Adrenal gland (tissue), 12 donors: ENCODE measurements around the gene PDCD4. TPM values are rescaled to one million over a fixed set of nuclear protein-coding genes. Genes with fewer than 3 reads are reported as not detected.

Source experiments
- DNase-seq, 7 donors: peaks; one replicate each; pipeline ENCODE4 v3.0.0-alpha.2; 2019 to 2020
- H3K27ac ChIP-seq, 5 donors: fragments of 200-600 bp; sonication (generic) in 4 of 5; 1 replicate in 3 of 5; 2 replicates in 2 of 5; pipeline versions ENCODE4 v1.5.1 to v1.8.0; 2016 to 2020; ENCODE audit warnings: mild to moderate bottlenecking in 1 of 5
- H3K27me3 ChIP-seq: fragments of 200-600 bp; 2 replicates; pipeline ENCODE4 v1.8.0; 2021
- H3K36me3 ChIP-seq, 2 donors: fragments of 200-600 bp; replicated peaks in 1 of 2; 1 replicate in 1 of 2; 2 replicates in 1 of 2; pipeline versions ENCODE4 v1.5.1 to v1.8.0; 2018 to 2022
- H3K4me1 ChIP-seq, 2 donors: fragments of 200-600 bp; replicated peaks in 1 of 2; 1 replicate in 1 of 2; 2 replicates in 1 of 2; pipeline versions ENCODE4 v1.5.1 to v1.8.0; 2018 to 2021
- H3K4me3 ChIP-seq, 4 donors: fragments of 200-600 bp; sonication (generic) in 3 of 4; one replicate each; pipeline ENCODE4 v1.5.1; 2016 to 2018
- H3K9me3 ChIP-seq, 3 donors: fragments of 200-600 bp; sonication (generic) in 1 of 3; replicated peaks in 1 of 3; 1 replicate in 2 of 3; 2 replicates in 1 of 3; pipeline versions ENCODE4 v1.5.1 to v1.8.0; 2016 to 2021
- POLR2A ChIP-seq, 2 donors: fragments of 450-650 bp; IDR thresholded peaks; one replicate each; pipeline ENCODE4 v1.6.1; 2017; ENCODE audit warnings: antibody characterized with exemption in 2 of 2, mild to moderate bottlenecking in 2 of 2, moderate library complexity in 1 of 2
- WGBS, 4 donors: extraction: QIAGEN DNeasy Blood & Tissue Kit in 2 of 4; methylation state at CpG; one replicate each; pipeline versions ENCODE4 v1.1.5 to v1.1.7; 2013 to 2017; 5-methylcytosine and 5-hydroxymethylcytosine counted together
- intact Hi-C, 2 donors: fragments of 100-400 bp; cut with DNase I; formaldehyde crosslinking; loops; one replicate each; pipeline versions ENCODE4 v1.14.1 to v1.15.0; 2022 to 2023
- polyA plus RNA-seq, 3 donors: library from polyadenylated mRNA; stranded (reverse); fragments of 200-250 nt in 2 of 3; fragments of 350-450 nt in 1 of 3; fragmentation: Illumina TruSeq in 1 of 3; extraction: RNeasy Lipid Tissue Mini Kit (QIAGEN cat#74804) in 1 of 3; gene quantifications; one replicate each; pipeline ENCODE4 v1.2.3, GENCODE V29; 2013 to 2014
- total RNA-seq, 9 donors: library from RNA; depleted of rRNA in 4 of 9; stranded (reverse); fragments of >200 nt in 4 of 9; fragments of 120-200 nt in 1 of 9; fragmentation: NEBNext Ultra II Directional in 1 of 9; extraction: Animal tissue kit (Norgen Biotek cat#: 25700) in 1 of 9; gene quantifications; one replicate each; pipeline versions ENCODE4 v1.1.0 to v1.2.4, GENCODE V29; 2013 to 2023
- TF ChIP-seq, protein P1 (sequence below), 6 experiments: fragments of 450-650 bp in 4 of 6; fragments of 200-600 bp in 2 of 6; sonication (generic) in 1 of 6; IDR thresholded peaks; 1 replicate in 5 of 6; 2 replicates in 1 of 6; pipeline versions ENCODE4 v1.5.1 to v1.8.0; 2016 to 2021; ENCODE audit warnings: antibody characterized with exemption in 6 of 6, mild to moderate bottlenecking in 2 of 6, moderate library complexity in 1 of 6
- donor health status: healthy with polysubstance abuse.
- donor health status: Bipolar disorder and iron deficiency.
- donor health status: DM: yes; HTN: yes; CAD: no.
- donor health status: DM: no; HTN: no; CAD: no.
- donor health status: DM: no; HTN: no; CAD: no.
- donor health status: DM: yes; HTN: yes; CAD: no.

Gene PDCD4
- total and polyA plus RNA-seq, 12 donors: 16.8 to 150 (median 44.8) TPM

DNA sequence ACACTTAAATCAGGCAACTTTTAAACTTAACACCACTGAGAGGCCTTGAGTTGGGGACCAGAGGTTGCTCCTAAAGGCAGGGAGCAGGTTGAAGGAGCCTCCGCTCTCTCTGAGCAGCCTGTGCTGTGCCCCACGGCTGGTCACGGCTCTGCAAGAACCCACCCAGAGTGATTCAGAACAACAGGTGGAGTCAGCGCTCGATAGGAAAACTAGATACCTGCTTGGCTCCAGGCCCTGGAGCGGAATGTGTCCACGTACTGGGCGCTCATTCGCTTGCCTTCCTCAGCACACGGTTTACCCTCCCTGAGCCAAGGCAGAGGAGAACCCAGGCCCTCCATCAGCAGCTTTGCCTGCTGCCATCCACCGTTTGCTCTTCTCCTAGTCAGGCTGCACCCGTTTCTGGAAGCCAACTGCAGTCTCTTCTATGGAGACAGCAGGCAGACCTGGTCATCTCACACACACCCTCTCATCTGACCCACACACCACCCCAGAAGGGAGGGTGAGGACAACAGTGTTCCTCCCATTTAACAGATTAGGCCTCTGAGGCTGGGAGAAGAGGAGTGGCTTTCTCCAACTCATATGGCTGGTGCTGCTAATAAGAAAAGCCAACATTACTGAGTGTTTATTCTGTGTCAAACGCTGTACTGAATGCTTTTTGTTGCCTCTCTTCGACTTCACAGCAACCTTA lies 37.6 kb upstream of the PDCD4 start:
- Histone ChIP-seq H3K9me3 (no peaks in the 10 kb centered on the region), H3K4me1 (peaks cover 12 to 18% of the 10 kb centered on the region in 2 donors), H3K36me3 (no peaks in the 10 kb centered on the region), H3K27me3 (no peaks in the 10 kb centered on the region), H3K27ac (peak overlapping the region in 1 of 5 donors; percentile 48), H3K4me3 (no peak overlapping the region)
- no peak for TF ChIP-seq POLR2A (IDR thresholded peaks at IDR 0.05)
- TF ChIP-seq, protein P1, sequence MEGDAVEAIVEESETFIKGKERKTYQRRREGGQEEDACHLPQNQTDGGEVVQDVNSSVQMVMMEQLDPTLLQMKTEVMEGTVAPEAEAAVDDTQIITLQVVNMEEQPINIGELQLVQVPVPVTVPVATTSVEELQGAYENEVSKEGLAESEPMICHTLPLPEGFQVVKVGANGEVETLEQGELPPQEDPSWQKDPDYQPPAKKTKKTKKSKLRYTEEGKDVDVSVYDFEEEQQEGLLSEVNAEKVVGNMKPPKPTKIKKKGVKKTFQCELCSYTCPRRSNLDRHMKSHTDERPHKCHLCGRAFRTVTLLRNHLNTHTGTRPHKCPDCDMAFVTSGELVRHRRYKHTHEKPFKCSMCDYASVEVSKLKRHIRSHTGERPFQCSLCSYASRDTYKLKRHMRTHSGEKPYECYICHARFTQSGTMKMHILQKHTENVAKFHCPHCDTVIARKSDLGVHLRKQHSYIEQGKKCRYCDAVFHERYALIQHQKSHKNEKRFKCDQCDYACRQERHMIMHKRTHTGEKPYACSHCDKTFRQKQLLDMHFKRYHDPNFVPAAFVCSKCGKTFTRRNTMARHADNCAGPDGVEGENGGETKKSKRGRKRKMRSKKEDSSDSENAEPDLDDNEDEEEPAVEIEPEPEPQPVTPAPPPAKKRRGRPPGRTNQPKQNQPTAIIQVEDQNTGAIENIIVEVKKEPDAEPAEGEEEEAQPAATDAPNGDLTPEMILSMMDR (IDR thresholded peaks at IDR 0.05): no peak
- intact Hi-C loops: no loop called here
- WGBS, 4 donors: 91 to 95% (median 93%) methylated on average over 11 to 14 of the region's 14 CpGs
- DNase-seq: no peak

DNA sequence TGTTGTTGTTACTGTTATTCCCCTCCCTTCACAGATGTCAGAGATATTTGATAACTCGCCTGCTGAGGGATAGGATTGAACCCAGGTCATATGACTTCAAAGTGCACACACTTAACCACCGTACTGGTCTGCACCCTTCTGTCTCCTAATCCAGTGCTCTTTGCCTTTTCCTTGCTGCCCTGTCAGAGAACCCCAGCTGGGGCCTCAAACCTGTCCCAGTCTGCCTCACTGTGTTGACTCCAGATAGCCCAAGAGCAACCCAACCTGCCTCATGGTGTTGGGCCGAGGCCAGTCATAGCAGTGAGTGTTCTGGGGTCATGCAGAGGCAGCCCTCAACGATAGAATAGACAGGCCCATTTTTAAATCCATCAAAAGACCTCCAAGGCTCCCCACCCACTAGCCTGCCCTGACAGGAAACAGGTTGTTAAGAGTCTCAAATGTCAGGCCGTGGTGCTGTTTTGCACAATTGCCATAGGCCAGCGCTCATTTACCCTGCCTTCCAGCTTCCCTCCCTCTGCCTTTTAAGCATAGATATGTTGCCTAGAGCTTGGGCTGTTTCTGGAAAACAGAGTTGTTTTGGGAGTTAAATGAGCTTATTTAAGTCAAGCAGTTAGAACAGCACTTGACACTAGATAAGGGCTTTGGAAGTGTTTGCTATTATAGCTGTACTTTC lies 37.0 kb upstream of the PDCD4 start:
- intact Hi-C loops: no loop called here
- WGBS, 4 donors: 65 to 73% (median 72%) methylated on average over 6 of the region's 6 CpGs
- DNase-seq: no peak
- Histone ChIP-seq H3K9me3 (no peaks in the 10 kb centered on the region), H3K36me3 (no peaks in the 10 kb centered on the region), H3K27ac (peak overlapping the region in 1 of 5 donors; percentile 48), H3K4me3 (no peak overlapping the region), H3K4me1 (peaks cover 12 to 18% of the 10 kb centered on the region in 2 donors), H3K27me3 (no peaks in the 10 kb centered on the region)
- TF ChIP-seq, protein P1 (IDR thresholded peaks at IDR 0.05): no peak
- TF ChIP-seq POLR2A (IDR thresholded peaks at IDR 0.05): no peak

DNA sequence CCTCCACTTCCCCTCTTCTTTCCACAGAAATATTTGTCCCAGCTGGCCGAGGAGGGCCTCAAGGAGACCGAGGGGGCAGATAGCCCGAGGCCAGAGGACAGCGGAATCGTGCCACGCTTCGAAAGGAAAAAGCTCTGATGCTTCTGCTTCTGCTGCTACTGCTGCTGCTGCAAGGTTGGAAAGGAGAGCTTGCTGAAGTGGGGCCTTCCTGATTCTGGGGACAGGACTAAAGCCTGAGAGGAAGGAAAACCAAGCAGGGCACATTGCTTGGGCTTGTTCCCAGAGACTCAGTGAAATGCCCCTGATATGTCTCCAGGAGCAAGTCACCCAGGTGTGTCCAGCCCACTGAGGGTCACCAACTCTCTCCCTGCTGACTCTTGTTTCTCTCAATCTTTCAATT lies 35.9 kb upstream of the PDCD4 start:
- Histone ChIP-seq H3K4me3 (no peak overlapping the region), H3K27ac (no peak overlapping the region), H3K9me3 (no peaks in the 10 kb centered on the region), H3K4me1 (peaks cover 12 to 18% of the 10 kb centered on the region in 2 donors), H3K36me3 (no peaks in the 10 kb centered on the region), H3K27me3 (no peaks in the 10 kb centered on the region)
- TF ChIP-seq, protein P1 (IDR thresholded peaks at IDR 0.05): no peak
- no peak for TF ChIP-seq POLR2A (IDR thresholded peaks at IDR 0.05)
- intact Hi-C loops: no loop called here
- no peak for DNase-seq
- WGBS, 4 donors: 59 to 79% (median 68%) methylated on average over 7 of the region's 7 CpGs

DNA sequence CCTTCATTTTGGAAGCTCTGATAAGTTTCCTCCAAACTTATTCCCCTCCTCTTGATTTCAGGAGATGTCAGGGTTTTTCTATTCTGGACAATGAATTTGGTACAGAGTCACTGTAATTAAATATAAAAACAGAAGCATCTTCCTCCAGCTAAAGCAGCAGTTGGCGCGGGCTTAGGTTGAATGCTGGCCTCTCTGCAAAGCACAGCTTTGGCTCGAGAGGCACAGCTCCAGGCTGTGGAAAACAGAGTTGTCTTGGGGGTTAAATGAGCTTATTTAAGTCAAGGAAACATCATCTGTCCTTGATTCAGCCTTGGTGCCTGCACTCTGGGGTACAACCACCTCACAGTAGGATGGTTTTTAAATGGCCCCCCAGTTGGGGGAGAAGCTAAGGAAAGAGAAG lies 35.0 kb upstream of the PDCD4 start:
- 89 to 100% (median 94%) methylated on average over 3 of the region's 3 CpGs for WGBS, 4 donors
- intact Hi-C loops: no loop called here
- DNase-seq: no peak
- Histone ChIP-seq H3K9me3 (no peaks in the 10 kb centered on the region), H3K36me3 (no peaks in the 10 kb centered on the region), H3K4me3 (no peak overlapping the region), H3K27ac (peak overlapping the region in 1 of 5 donors; percentile 52), H3K4me1 (peaks cover 12 to 18% of the 10 kb centered on the region in 2 donors), H3K27me3 (no peaks in the 10 kb centered on the region)
- no peak for TF ChIP-seq POLR2A (IDR thresholded peaks at IDR 0.05)
- TF ChIP-seq, protein P1 (IDR thresholded peaks at IDR 0.05): no peak
